GM12864 (cell line): Measurements from ENCODE around the gene BBS1.

ENCODE experiments used
- DNase-seq: peaks from one replicate; pipeline ENCODE4 v3.0.0-alpha.2; 2011; ENCODE audit warnings: low read depth
- H3K4me3 ChIP-seq: 2 replicates; pipeline ENCODE4 v1.5.1; 2011; ENCODE audit warnings: mild to moderate bottlenecking, low read depth, low read length, control low read depth
- TF ChIP-seq, protein P1 (sequence below): IDR thresholded peaks from 2 replicates; pipeline ENCODE4 v1.5.1; 2011; ENCODE audit warnings: low read depth, mild to moderate bottlenecking, moderate library complexity, low read length, control low read depth, inconsistent platforms; ENCODE audit errors: missing control alignments

BBS1 gene

GRCh38 chr11:66467034-66467659 lies 43.3 kb upstream of the BBS1 start:
- TF ChIP-seq, protein P1, sequence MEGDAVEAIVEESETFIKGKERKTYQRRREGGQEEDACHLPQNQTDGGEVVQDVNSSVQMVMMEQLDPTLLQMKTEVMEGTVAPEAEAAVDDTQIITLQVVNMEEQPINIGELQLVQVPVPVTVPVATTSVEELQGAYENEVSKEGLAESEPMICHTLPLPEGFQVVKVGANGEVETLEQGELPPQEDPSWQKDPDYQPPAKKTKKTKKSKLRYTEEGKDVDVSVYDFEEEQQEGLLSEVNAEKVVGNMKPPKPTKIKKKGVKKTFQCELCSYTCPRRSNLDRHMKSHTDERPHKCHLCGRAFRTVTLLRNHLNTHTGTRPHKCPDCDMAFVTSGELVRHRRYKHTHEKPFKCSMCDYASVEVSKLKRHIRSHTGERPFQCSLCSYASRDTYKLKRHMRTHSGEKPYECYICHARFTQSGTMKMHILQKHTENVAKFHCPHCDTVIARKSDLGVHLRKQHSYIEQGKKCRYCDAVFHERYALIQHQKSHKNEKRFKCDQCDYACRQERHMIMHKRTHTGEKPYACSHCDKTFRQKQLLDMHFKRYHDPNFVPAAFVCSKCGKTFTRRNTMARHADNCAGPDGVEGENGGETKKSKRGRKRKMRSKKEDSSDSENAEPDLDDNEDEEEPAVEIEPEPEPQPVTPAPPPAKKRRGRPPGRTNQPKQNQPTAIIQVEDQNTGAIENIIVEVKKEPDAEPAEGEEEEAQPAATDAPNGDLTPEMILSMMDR: peak; percentile 33
- DNase-seq: no peak
- peak overlapping the region; percentile 54 for H3K4me3 ChIP-seq

DNA sequence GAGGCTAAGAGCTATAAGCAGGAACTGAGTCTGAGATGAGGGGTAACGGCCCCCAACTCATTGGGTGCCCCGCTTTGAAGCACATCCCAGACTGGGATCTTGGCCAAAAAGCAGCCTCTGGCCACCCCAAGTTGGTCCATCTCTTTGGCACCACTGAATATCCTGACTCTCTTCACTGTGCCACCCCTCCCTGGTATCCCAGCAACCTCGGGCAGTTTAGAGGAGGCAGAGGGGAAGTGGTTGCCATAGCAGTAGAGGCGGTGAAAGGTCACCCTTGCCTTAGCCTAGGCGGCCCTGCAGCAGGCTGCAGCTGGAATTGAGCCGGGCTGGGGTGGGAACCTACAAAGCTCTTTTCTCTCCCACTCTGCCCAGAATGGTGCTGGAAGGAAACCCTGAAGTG lies 42.7 kb upstream of the BBS1 start:
- DNase-seq: no peak
- H3K4me3 ChIP-seq: no peak overlapping the region; the same call in 1 of the 2 replicates

DNA sequence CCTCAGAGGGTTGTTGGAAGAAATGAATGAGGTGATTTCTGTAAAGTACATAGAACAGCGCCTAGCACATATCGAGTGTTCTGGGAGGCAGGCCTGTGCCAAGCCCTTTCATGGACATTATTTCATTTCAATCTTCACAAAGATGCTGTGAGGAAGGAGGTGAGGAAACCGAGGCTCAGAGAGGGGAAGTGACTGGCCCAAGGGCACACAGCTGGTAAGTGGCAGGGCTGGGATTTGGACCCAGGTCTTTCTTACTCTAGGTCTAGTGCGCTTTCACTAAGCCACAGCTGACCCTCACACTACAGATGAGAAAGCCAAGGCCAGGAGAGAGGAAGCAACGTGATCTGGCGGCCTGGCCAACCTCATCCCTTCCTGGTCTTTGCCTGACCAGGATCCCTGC lies 41.7 kb upstream of the BBS1 start:
- no peak overlapping the region for H3K4me3 ChIP-seq
- TF ChIP-seq, protein P1: no peak
- no peak for DNase-seq

More for the DNA sequence above, 42.7 kb upstream of the BBS1 start:
- TF ChIP-seq, protein P1: no peak

GRCh38 chr11:66469441-66469840 lies 41.0 kb upstream of the BBS1 start:
- TF ChIP-seq, protein P1: no peak
- H3K4me3 ChIP-seq: no peak overlapping the region
- no peak for DNase-seq

DNA sequence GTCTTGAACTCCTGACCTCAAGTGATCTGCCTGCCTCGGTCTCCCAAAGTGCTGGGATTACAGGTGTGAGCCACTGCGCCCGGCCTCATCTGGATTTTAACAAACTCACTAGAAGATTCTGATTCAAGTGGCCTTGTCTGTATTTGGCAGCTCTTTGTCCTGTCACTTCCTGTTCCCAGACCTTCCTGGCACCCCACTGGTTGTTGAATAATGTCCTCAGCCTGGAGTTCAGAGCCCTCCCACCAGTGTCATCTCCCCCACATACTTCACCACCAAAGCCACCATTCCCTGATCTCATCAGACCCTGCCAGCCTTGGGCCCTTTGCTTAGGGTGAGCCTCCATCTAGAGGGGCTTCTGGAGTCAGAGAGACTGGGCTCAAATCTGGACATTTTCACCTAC lies 40.4 kb upstream of the BBS1 start:
- TF ChIP-seq, protein P1: no peak
- DNase-seq: no peak

DNA sequence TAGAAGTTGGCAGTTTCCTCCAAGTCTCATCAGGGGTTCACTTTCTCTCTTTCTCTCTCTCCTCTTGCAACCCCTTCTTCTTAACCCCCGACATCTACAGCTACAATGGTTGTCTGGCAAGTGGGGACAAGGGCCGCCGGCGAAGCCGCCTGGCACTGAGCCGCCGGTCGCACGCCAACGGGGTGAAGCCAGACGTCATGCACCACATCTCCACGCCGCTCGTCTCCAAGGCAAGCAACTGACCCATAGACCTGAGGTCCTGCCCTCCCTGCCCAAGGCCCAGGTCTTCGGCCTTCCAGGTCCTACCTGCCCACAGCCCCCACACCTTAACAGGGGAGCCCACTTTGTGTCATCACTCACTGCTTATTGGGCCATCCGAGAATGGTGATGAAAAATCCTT lies 39.3 kb upstream of the BBS1 start:
- TF ChIP-seq, protein P1: no peak
- no peak overlapping the region for H3K4me3 ChIP-seq
- DNase-seq: no peak

More for the DNA sequence above, 40.4 kb upstream of the BBS1 start:
- no peak overlapping the region for H3K4me3 ChIP-seq

DNA sequence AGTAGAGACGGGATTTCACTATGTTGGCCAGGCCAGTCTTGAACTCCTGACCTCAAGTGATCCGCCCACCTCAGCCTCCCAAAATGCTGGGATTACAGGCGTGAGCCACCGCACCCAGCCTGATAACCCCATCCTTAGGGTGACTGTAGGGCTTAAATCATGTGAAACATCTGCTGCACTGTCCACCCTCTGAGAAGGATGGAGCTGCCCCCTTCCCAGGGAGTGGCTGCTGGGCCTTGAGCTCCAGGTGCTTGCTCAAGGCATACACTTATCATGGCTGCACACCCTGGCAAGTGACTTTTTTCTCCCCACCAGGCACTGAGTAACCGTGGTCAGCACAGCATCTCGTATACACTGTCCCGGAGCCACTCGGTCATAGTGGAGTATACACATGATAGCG lies 38.4 kb upstream of the BBS1 start:
- no peak for DNase-seq
- no peak overlapping the region for H3K4me3 ChIP-seq
- TF ChIP-seq, protein P1: no peak
